GM18951 (cell line): ENCODE data around the gene CGNL1.

Source experiments
- POLR2A ChIP-seq: IDR thresholded peaks from 4 replicates; pipeline ENCODE4 v1.6.1; 2011; ENCODE audit warnings: mild to moderate bottlenecking; ENCODE audit not compliant: insufficient read length, insufficient read depth; ENCODE audit errors: extremely low read depth
- in situ Hi-C: fragments of 300-500 bp; cut with MboI; formaldehyde crosslinking; loops from one replicate; pipeline ENCODE4 v1.12.0; 2022; ENCODE audit warnings: low sequenced_read_pairs, mixed read lengths, inconsistent platforms; ENCODE audit not compliant: unreplicated experiment

Gene CGNL1

DNA sequence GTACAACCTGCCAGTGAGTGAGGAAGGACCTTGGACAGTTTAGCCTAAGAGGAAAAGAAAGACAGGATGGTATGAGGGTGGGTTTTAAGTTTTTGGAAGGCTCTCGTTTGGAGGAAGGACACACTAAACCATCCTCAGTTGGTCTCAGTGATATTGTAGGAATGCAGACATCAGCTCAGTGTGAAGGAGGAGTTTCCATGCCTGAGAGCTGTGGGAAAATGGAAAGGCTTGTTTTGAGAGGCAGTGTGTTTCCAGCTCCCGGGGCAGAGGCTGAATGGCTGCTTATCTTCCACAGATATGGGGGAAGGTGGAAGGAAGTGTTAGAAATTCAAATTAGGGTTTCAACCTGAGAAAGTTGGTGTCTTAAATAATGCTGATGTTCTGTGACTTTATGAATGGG lies 125.8 kb downstream of the CGNL1 start:
- in situ Hi-C loops = no loop called here
- TF ChIP-seq POLR2A = no peak

DNA sequence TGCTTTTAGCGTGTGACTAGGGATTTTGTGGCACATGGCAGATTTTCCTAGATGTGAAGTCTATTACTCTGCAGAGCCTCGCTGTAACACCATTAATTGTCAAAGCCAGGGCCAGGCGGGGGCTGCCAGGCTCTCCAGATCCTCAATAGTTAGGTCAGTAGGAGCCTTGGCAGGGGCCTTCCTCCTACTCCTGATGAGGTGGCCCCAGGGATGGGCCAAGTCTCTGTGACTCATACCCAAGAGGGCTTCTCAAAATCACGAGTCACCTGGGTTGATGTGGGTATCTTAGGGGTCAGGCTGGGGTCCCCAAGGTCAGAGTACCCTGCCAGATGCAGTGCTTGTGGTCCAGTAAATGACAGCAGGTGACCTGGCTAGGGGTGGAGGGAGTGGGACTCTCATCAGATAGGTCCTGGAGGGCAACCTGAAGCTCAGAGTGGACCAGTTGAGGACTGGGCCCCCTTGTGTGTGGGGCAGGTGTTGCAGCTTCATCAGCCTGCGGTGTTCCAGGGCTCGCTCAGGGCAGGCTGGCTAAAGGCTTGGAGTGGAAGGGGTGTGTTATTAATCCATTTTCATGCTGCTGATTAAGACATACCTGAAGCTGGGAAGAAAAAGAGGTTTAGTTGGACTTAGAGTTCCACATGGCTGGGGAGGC lies 126.9 kb downstream of the CGNL1 start:
- no peak for TF ChIP-seq POLR2A
- in situ Hi-C loops = no loop called here

DNA sequence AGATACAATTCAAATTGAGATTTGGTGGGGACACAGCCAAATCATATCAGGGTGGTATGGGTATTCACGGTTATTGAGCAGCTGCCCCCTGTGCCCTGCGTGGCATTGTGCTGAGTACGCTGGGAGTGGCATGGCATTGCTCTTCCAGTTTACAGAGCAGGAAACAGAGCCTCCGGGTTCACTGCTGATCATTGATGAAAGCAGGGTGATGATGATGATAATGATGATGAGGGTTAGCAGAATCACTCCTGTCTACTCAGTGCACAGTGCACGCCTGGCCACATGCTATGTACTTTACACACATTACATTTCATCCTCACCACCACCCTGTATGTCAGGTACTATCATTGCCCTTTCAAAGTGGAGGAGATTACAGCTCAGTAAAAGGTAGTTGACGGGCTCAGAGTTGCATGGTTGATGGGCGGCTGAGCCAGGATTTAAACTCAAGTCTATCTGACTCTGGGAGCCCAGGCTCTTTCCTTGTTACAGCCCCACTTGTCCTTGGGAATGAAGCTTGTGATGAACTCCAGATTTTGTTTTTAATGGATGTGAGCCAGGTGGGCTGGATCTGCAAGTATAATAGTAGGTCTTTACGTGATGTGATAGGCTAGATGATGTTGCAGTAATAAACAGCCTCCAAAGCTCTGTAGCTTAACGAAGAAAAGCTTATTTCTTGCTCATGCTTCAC lies 127.8 kb downstream of the CGNL1 start:
- in situ Hi-C loops = no loop called here

DNA sequence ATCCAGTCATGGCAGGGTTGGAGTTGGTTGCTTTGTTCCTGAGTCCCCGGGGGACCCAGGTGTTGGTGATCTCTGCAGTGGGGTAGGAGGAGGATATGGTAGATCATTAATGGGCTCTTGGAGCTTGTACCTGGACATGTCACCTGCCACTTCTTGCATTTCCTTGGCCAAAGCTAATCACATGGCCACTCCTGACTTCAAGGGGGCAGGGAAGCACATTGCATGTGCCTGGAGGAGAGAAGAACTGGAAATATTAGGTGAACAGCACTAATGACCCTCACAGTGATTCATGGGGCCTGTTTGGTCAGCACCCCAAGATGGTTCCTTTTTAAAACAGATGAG lies 128.3 kb downstream of the CGNL1 start:
- in situ Hi-C loops = no loop called here
- no peak for TF ChIP-seq POLR2A

More for the DNA sequence above, 127.8 kb downstream of the CGNL1 start:
- TF ChIP-seq POLR2A = no peak

DNA sequence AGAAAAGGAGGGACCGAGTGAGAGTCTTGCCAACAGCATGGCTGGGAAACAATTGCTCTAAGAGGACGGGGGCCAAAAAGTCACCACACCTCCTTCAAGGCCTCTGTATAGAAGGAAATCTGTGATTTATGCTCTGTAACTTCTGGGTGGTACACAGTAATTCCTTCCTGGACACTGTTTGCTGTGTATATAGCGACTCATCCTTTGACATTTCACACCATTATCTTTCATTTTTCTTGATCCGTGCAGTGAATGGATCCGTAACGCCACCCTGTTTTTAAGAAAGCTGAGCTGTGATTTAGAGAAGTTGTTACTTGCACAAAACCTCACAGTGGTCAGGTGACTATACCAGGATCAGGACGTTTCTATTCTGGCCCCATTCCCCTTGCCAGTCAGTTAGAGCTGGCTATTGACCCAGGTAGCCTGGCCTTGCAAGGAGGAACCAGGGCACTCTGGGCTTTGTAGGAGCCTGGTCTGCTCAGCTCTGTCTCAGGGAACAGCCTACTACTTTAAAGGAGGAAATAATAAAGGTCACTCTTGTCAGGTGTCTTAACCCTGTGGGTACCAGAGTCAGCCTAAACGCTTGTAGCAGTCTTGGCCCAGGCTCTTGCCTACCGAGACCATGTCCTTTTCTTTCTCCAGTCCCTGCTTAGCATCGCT lies 128.9 kb downstream of the CGNL1 start:
- in situ Hi-C loops = no loop called here
- no peak for TF ChIP-seq POLR2A

DNA sequence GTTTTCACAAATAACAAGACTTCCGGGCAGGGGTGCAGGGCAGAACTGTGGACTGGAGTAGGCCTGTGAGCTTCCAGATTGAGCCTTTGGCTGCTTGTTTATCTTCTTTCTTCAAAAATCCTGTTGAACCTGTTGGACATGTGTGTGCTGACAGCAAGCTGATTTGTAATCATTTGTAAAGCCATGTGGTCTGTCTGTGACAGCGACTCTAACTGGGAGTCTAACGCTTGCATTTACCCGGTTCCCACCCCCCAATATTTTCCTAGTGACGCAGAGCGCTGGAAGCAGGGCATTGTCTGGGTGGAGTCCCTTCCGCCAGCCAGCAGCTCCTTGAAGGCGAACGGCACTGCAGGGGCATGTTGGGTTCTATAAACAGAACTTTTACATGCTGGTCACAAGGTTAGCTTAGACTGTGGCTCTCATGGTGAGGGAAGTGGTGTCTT lies 129.7 kb downstream of the CGNL1 start:
- no peak for TF ChIP-seq POLR2A
- in situ Hi-C loops = no loop called here

DNA sequence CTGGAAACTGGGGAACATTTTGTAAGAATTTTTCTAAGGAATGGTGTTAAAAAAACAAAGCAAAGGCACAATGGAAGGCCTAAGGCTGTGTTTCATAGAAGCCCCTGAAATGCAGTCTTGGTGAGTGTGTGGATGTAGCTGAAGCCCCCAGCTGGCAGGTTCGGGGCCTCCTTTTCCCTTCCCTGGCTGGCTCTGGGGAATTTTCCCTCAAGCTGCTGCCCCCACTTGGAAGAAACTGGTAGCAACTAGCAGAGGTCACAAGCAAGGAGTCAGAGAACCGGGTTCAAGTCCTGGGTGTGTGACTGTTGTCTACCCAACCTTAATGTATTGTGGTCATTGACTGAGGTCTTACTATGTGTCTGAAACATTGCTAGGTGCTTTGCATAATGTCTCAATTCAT lies 130.1 kb downstream of the CGNL1 start:
- in situ Hi-C loops = no loop called here
- no peak for TF ChIP-seq POLR2A

DNA sequence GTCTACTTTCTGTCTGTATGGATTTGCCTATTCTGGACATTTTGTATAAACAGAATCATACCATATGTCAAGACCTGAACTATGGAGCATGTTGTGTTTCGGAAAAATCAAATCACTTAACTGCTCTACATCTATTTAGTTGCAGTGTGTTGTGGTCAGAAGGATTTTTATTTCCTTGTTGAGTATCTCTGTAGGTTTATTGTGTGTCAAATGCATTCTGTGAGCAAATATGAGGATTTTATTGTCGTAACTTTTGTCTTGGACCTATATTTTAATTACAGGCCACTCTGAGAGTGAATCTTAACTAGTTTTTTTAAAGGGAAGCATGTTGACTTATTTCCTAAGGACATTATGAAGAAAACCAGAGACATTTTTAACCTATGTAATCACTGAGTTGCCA lies 130.8 kb downstream of the CGNL1 start:
- in situ Hi-C loops = no loop called here
- TF ChIP-seq POLR2A = no peak

DNA sequence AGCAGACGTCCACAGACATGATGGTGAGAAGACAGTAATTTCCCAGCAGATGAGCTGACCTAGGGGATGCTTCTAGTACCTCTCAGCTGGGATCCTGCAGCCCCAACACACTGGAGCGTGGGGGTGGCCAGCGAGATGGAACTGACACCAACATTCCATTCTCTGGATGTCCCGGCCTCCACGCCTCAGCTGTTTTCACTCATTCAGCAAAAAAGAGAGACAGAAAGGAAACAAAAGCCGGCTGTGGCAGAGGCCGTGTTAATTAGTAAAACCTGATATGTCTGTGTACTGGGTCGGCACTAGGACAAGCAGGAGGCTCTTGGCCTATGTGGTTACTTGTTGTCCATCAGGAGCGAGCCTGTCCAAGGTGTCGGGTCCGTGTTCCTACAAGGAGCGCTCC lies 132.8 kb downstream of the CGNL1 start:
- in situ Hi-C loops = no loop called here
- no peak for TF ChIP-seq POLR2A

DNA sequence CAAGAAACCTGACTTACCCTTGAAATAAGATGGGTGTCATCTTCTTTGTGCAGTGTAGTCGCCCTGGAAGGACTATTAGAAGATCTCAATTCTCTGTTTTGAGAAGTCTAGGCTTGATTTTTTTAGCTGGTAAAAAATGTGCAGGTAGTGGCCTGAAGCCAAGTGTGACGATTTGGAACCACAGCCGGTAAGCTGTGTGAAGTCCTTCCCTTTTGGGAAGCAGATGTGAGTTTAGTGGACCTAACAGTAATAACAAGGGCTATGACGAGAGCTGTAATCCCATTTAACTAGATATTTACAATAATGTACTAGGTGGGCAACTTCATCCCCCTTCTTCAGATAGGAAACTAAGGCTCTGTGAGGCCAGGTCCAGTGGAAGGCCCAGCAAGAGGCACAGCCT lies 133.7 kb downstream of the CGNL1 start:
- no peak for TF ChIP-seq POLR2A
- in situ Hi-C loops = no loop called here

DNA sequence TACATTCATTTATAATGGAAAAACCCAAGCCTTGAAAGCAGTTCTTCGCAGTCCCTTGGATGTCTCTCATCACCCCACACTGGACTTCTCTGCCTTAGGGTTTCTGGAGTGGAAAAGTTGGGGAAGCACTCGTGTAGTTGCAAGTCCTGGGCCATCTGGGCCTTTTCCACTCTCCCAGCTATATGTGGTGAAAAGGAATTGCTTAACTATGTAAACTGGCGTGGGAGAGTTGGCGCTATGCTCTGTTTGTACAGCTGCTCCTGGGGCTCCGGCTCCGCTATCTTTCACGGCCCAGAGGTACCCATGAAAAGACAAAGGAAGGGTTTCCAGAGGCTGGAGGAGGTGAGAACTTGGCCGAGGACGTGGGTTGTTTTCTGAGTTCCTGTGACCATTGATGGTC lies 134.3 kb downstream of the CGNL1 start:
- in situ Hi-C loops = no loop called here
- TF ChIP-seq POLR2A = no peak

DNA sequence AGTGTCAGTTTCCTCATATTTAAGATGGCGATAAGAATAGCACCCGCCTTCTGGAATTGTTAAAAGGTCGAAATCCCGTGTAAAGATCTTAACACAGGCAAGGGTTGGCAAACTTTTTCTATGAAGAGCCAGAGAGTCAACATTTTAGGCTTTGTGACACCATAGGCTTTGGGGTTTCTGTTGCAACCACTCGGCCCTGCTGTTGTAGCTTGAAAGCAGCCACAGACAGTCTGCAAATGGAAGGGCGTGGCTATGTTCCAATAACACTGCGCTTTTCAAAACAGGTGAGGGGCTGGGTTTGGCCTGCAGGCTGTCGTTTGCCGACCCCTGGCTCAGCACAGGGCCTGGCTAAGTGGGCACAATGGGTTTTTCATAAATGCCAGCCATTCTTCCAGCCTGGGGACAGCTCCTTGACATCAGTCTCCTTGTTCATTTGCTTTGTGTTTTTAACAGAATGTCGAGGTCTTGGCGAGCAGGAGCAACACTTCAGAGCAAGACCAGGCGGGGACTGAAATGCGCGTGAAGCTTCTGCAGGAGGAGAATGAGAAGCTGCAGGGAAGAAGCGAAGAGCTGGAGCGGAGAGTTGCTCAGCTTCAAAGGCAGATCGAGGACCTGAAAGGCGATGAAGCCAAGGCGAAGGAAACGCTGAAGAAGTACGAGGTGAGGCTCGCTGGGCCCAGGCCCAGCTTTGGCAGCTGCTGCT lies 140.2 kb downstream of the CGNL1 start:
- in situ Hi-C loops = no loop called here
- TF ChIP-seq POLR2A = no peak

DNA sequence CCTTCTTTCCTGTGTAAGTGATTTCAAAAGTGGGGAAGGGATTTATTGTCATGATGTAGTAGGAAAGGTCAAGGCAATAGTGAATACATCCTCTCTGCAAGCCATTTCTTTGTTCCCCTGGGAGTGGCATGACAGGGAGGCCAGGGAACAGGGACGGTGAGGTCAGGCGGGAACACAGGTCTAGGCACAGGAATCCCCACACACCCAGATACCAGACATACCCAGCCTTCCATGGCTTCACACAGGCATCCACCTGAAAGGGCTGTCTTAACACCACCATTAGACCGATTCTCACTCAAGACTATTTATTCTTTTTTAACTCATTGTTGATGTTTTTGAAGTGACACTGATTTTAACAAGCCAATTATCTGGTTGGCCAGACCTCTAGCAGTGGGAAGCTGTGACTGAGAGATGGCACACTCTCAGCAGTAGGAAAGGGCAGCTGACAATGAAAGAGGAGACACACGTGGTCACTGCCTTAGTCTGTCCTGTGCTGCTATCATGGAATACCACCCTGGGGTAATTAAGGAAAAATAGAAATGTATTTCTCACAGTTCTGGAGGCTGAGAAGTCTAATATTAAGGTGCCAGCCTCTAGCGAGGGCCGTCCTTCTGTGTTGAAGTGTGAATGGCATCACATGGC lies 140.8 kb downstream of the CGNL1 start:
- in situ Hi-C loops = no loop called here
- TF ChIP-seq POLR2A = no peak

DNA sequence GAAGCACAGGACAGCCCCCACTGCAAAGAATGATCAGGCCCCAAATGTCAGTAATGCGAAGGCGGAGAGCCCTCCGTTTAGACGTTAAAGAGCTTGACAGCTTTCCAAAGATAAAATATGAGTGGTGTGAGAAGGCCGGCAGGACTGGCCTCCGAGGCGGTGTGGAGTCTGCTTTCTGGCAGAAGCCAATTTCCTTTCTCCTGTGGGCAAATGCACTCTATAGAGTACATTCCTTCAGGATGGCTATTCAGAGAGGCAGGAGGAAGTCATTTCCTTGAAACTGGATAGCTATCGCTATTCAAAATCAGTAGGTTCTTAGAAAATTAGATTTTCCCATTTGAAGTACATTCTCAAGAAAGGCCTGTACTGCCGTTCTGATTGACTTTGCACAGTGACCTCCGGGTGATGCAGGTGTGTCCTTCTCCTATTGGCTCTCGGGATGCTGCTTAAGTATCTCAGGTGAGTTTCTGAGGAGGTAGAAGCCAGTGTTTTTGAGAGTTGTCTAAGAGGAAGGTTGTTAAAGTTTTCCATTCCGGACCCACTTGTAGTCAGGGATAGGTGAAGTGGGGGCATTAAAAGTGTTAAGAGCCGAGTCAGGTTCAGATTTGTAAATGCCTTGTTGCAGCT lies 142.6 kb downstream of the CGNL1 start:
- no peak for TF ChIP-seq POLR2A
- in situ Hi-C loops = no loop called here
